ENCODE measurements around the gene PYGB.

Gene PYGB

DNA sequence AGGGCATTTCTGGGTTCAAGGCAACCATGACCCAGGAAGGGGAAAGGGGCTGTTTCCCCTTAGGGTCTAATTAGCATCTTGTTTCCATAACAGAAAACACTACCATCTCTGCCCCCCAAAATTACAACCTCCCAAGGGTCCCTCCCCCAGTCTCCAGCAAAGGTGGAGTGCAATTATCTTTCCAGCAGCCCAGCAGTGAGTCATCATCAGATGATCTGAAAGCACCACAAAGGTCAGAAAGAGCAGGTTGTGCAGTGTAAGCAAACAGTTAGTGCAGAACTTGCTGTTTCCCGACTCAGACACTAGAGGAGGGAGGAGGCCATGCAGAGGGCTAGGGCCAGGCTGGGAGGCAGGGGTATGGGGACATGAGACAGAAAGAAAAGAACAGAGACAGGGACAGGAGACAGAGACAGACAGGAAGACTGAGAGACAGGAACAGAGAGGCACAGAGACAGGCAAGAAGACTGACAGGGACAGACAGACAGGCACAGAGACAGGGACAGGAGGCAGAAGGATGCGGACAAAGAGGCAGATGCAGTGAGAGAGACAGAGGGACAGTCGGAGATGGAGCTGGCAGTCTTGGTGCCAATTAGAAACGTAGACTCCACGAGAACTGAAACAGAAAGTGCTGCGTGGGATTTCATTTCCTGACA, 62.5 kb downstream of the PYGB start (continued):
- TF ChIP-seq, protein P1, sequence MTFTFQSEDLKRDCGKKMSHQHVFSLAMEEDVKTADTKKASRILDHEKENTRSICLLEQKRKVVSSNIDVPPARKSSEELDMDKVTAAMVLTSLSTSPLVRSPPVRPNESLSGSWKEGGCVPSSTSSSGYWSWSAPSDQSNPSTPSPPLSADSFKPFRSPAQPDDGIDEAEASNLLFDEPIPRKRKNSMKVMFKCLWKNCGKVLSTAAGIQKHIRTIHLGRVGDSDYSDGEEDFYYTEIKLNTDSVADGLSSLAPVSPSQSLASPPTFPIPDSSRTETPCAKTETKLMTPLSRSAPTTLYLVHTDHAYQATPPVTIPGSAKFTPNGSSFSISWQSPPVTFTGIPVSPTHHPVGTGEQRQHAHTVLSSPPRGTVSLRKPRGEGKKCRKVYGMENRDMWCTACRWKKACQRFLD (tag by site-specific recombination; IDR thresholded peaks at IDR 0.05), result no peak
- TF ChIP-seq ZNF521 (tag by site-specific recombination; IDR thresholded peaks at IDR 0.05), result no peak
- TF ChIP-seq ZNF138 (tag by site-specific recombination; IDR thresholded peaks at IDR 0.05; ENCODE audit: borderline replicate concordance), result no peak
- peak; percentile 46; the same call in 1 of the 2 replicates for TF ChIP-seq ZNF24 (tag by site-specific recombination; IDR thresholded peaks at IDR 0.05)
- TF ChIP-seq, protein P2, sequence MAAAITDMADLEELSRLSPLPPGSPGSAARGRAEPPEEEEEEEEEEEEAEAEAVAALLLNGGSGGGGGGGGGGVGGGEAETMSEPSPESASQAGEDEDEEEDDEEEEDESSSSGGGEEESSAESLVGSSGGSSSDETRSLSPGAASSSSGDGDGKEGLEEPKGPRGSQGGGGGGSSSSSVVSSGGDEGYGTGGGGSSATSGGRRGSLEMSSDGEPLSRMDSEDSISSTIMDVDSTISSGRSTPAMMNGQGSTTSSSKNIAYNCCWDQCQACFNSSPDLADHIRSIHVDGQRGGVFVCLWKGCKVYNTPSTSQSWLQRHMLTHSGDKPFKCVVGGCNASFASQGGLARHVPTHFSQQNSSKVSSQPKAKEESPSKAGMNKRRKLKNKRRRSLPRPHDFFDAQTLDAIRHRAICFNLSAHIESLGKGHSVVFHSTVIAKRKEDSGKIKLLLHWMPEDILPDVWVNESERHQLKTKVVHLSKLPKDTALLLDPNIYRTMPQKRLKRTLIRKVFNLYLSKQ (tag by site-specific recombination; IDR thresholded peaks at IDR 0.05; ENCODE audit: borderline replicate concordance), result no peak
- no peak for TF ChIP-seq ZNF677 (tag by site-specific recombination; IDR thresholded peaks at IDR 0.05)
- TF ChIP-seq TCF7L2 (IDR thresholded peaks at IDR 0.05; ENCODE audit: borderline replicate concordance, low read depth, low read length), result no peak
- no peak for TF ChIP-seq ZNF184 (tag by site-specific recombination; IDR thresholded peaks at IDR 0.05)
- no peak for TF ChIP-seq GFI1B (tag by site-specific recombination; IDR thresholded peaks at IDR 0.05)
- TF ChIP-seq ZBTB1 (tag by site-specific recombination; IDR thresholded peaks at IDR 0.05), result no peak
- TF ChIP-seq, protein P3, sequence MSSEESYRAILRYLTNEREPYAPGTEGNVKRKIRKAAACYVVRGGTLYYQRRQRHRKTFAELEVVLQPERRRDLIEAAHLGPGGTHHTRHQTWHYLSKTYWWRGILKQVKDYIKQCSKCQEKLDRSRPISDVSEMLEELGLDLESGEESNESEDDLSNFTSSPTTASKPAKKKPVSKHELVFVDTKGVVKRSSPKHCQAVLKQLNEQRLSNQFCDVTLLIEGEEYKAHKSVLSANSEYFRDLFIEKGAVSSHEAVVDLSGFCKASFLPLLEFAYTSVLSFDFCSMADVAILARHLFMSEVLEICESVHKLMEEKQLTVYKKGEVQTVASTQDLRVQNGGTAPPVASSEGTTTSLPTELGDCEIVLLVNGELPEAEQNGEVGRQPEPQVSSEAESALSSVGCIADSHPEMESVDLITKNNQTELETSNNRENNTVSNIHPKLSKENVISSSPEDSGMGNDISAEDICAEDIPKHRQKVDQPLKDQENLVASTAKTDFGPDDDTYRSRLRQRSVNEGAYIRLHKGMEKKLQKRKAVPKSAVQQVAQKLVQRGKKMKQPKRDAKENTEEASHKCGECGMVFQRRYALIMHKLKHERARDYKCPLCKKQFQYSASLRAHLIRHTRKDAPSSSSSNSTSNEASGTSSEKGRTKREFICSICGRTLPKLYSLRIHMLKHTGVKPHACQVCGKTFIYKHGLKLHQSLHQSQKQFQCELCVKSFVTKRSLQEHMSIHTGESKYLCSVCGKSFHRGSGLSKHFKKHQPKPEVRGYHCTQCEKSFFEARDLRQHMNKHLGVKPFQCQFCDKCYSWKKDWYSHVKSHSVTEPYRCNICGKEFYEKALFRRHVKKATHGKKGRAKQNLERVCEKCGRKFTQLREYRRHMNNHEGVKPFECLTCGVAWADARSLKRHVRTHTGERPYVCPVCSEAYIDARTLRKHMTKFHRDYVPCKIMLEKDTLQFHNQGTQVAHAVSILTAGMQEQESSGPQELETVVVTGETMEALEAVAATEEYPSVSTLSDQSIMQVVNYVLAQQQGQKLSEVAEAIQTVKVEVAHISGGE (tag by site-specific recombination; conservative IDR thresholded peaks at IDR 0.05; ENCODE audit: low read depth), result no peak
- TF ChIP-seq ZNF610 (tag by site-specific recombination; IDR thresholded peaks at IDR 0.05; ENCODE audit: borderline replicate concordance), result no peak
- TF ChIP-seq, protein P4, sequence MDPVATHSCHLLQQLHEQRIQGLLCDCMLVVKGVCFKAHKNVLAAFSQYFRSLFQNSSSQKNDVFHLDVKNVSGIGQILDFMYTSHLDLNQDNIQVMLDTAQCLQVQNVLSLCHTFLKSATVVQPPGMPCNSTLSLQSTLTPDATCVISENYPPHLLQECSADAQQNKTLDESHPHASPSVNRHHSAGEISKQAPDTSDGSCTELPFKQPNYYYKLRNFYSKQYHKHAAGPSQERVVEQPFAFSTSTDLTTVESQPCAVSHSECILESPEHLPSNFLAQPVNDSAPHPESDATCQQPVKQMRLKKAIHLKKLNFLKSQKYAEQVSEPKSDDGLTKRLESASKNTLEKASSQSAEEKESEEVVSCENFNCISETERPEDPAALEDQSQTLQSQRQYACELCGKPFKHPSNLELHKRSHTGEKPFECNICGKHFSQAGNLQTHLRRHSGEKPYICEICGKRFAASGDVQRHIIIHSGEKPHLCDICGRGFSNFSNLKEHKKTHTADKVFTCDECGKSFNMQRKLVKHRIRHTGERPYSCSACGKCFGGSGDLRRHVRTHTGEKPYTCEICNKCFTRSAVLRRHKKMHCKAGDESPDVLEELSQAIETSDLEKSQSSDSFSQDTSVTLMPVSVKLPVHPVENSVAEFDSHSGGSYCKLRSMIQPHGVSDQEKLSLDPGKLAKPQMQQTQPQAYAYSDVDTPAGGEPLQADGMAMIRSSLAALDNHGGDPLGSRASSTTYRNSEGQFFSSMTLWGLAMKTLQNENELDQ (tag by site-specific recombination; IDR thresholded peaks at IDR 0.05; ENCODE audit: low read depth), result no peak
- TF ChIP-seq, protein P5, sequence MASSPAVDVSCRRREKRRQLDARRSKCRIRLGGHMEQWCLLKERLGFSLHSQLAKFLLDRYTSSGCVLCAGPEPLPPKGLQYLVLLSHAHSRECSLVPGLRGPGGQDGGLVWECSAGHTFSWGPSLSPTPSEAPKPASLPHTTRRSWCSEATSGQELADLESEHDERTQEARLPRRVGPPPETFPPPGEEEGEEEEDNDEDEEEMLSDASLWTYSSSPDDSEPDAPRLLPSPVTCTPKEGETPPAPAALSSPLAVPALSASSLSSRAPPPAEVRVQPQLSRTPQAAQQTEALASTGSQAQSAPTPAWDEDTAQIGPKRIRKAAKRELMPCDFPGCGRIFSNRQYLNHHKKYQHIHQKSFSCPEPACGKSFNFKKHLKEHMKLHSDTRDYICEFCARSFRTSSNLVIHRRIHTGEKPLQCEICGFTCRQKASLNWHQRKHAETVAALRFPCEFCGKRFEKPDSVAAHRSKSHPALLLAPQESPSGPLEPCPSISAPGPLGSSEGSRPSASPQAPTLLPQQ (tag by site-specific recombination; IDR thresholded peaks at IDR 0.05), result no peak
- TF ChIP-seq, protein P6, sequence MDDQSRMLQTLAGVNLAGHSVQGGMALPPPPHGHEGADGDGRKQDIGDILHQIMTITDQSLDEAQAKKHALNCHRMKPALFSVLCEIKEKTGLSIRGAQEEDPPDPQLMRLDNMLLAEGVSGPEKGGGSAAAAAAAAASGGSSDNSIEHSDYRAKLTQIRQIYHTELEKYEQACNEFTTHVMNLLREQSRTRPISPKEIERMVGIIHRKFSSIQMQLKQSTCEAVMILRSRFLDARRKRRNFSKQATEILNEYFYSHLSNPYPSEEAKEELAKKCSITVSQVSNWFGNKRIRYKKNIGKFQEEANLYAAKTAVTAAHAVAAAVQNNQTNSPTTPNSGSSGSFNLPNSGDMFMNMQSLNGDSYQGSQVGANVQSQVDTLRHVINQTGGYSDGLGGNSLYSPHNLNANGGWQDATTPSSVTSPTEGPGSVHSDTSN (CRISPR knock-in tag; IDR thresholded peaks at IDR 0.05), result no peak
- peak; percentile 73 for TF ChIP-seq PRDM1 (tag by site-specific recombination; IDR thresholded peaks at IDR 0.05)
- no peak for TF ChIP-seq ZFP69B (tag by site-specific recombination; IDR thresholded peaks at IDR 0.05)
- peak; percentile 52; the same call in 1 of the 2 replicates for TF ChIP-seq TRIM28 (IDR thresholded peaks at IDR 0.05; ENCODE audit: borderline replicate concordance, low read length)
- TF ChIP-seq ZNF211 (tag by site-specific recombination; IDR thresholded peaks at IDR 0.05; ENCODE audit: low read depth), result no peak
- no peak for TF ChIP-seq HOXA7 (CRISPR knock-in tag; IDR thresholded peaks at IDR 0.05; ENCODE audit: borderline replicate concordance)
- TF ChIP-seq ZNF76 (tag by site-specific recombination; IDR thresholded peaks at IDR 0.05; ENCODE audit: borderline replicate concordance, low read depth), result no peak
- no peak for TF ChIP-seq ZNF433 (tag by site-specific recombination; IDR thresholded peaks at IDR 0.05; ENCODE audit: low read depth)
- peak; percentile 34; the same call in 1 of the 2 replicates for TF ChIP-seq ZBTB21 (tag by site-specific recombination; IDR thresholded peaks at IDR 0.05)
- no peak for TF ChIP-seq ZNF121 (tag by site-specific recombination; IDR thresholded peaks at IDR 0.05)
- no peak for TF ChIP-seq KLF9 (tag by site-specific recombination; IDR thresholded peaks at IDR 0.05; ENCODE audit: low read depth)
- TF ChIP-seq ZNF132 (tag by site-specific recombination; IDR thresholded peaks at IDR 0.05; ENCODE audit: borderline replicate concordance), result no peak
- no peak for TF ChIP-seq ZNF837 (tag by site-specific recombination; IDR thresholded peaks at IDR 0.05)
- no peak for TF ChIP-seq ZNF777 (tag by site-specific recombination; IDR thresholded peaks at IDR 0.05; ENCODE audit: borderline replicate concordance)
